GM21390 (cell line): Measurements from ENCODE around the gene ALDH5A1.

Source experiments
- ATAC-seq: cut with Tn5 transposase; IDR thresholded peaks from one replicate; pipeline ENCODE4 v1.9.1; 2021; ENCODE audit not compliant: unreplicated experiment

The ALDH5A1 gene

GRCh38 chr6:24522228-24523176, 27.7 kb downstream of the ALDH5A1 start:
- no peak for ATAC-seq

- no peak for ATAC-seq
Observed at GRCh38 chr6:24524329-24524728, 29.6 kb downstream of the ALDH5A1 start.

DNA sequence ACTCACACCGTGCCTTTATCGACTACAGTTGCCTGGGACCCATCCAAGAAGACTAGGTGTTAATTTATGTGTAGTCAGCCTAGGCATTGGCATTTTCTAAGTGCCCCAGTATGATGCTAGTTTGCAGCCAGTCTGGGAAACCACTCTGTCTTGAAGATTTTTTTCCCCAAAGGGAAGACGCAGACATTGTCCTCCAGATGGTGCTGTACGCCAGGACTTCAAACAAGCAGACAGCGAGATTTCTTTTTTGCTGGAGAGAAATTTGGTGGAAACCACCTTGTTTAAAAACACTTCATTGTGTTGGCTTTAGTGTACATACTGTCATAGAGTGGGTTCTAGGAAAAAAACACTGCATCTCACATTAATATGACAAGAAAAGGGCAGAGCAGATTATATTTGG, 30.0 kb downstream of the ALDH5A1 start:
- ATAC-seq = no peak

GRCh38 chr6:24529985-24530384, 35.2 kb downstream of the ALDH5A1 start:
- no peak for ATAC-seq

GRCh38 chr6:24534329-24534728, 39.6 kb downstream of the ALDH5A1 start:
- ATAC-seq = no peak

- no peak for ATAC-seq
Observed at GRCh38 chr6:24535210-24535609, 40.4 kb downstream of the ALDH5A1 start.

DNA sequence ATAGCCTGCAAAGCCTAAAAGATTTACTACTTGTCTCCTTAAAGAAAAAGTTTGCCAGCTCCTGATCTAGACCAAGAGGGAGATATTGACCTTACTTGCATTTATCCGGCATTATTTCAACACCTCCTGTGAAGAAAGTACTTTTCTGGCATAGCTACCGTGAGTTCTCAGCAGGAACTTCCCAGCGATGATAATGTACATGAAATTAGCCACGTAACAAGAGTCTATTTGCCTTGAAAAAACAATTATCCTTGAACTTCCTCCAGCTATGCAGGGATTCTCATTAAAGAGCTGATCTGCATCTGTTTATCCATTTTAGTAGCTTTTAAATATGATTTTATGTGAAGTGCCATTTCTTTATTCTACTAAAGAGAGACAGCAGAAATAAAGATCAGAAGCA, 41.7 kb downstream of the ALDH5A1 start:
- ATAC-seq = no peak

DNA sequence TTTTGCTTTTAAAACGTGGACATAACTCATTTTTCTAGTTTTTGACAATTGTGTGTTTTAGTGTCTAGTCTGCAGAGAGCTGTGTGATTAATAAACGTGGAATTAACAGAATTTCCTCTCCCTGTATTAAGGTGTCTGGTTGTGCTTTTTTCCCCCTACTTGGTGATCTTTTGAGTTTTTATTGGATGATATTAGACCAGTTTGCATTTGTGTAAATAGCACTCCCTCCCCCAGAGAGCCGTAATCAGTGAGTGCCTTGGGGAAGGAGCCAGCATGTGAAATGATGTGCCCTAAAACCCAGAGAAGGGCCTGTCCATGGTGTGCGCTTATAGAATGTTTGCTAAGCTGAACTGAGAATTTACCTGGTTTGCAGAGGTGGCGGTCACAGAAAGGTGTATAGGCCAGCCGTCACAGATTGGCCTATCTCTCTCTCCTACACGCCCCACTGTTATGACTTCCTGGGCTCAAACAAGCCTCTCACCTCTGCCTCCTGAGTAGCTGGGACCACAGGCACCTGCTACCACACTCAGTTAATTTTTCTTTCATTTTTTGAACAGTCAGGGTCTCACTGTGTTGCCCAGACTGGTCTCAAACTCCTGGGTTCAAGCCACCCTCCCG, 42.4 kb downstream of the ALDH5A1 start:
- no peak for ATAC-seq

- no peak for ATAC-seq
Observed at GRCh38 chr6:24537771-24538385, 43.1 kb downstream of the ALDH5A1 start.

- no peak for ATAC-seq
Observed at GRCh38 chr6:24539416-24539815, 44.6 kb downstream of the ALDH5A1 start.

- no peak for ATAC-seq
Observed at GRCh38 chr6:24540197-24540596, 45.4 kb downstream of the ALDH5A1 start.

DNA sequence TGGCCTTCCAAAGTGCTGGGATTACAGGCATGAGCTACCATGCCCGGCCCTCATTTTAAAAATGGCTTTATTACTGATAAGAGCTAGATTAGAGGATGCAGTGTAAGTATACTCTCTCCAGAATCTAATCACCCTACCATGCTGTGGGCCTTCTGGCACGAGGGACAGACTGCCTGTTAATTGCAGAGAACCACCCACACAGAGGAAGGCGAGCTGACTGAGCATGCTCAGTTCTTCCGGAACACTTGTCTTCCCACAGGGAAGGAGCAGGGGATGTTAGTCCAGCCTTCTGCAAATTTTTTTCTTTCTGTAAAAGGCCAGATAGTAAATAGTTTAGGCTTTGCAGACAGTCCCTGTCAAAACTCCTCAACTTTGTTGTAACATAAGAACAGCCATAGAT, 48.9 kb downstream of the ALDH5A1 start:
- no peak for ATAC-seq

DNA sequence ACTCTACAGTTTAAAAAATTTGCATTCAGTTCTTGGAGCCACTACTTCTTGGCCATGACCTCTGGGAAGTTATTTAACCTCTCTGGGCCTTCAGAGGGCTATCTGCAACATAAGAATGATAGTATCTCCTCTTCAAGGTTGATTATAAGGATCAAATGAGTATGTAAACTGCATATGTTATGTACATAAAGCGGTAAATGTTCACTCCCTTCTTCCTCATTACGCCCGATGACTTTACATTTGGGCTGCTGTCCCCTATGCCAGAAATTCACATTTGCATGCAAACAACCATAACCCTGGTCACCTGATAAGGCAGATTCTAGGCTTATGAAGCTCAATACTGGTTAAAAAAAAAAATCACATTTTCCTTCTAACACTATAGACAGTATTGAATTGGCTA, 50.4 kb downstream of the ALDH5A1 start:
- ATAC-seq = no peak

- no peak for ATAC-seq
Observed at GRCh38 chr6:24545691-24546090, 50.9 kb downstream of the ALDH5A1 start.

DNA sequence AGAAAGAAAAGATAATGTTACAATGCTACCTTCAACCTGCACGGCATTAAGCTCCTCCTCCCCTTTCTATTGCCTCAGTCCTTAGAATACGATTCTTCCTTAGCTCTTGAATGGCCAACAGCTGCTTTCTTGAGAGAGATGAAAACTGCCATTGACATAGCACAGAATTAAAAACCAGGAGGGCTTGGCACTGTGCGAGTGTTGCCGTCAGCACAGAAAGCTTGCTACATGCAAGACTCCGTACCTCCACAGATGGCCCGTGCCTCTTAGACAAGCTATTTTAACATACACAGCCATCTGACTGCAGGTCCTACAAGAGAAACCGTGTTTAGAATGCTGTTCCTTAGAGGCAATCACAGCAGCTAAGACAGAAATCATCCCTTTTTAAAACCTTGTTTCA, 51.7 kb downstream of the ALDH5A1 start:
- no peak for ATAC-seq

- ATAC-seq = no peak
Observed at GRCh38 chr6:24547243-24547642, 52.5 kb downstream of the ALDH5A1 start.

DNA sequence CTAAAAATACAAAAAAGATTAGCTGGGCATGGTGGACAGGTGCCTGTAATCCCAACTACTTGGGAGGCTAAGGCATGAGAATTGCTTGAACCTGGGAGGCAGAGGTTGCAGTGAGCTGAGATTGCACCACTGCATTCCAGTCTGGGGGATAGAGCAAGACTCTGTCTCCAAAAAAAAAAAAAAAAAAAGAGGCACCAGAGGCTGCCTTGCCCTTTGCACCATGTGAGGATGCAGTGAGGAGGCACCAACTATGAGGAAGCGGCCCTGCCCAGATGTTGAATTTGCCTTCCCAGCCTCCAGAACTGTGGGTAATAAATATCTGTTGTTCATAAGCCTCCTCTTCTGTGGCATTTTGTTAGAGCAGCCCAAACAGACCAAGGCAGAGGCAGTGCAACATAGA, 54.4 kb downstream of the ALDH5A1 start:
- ATAC-seq = no peak

- ATAC-seq = no peak
Observed at GRCh38 chr6:24549674-24550353, 55.0 kb downstream of the ALDH5A1 start.

DNA sequence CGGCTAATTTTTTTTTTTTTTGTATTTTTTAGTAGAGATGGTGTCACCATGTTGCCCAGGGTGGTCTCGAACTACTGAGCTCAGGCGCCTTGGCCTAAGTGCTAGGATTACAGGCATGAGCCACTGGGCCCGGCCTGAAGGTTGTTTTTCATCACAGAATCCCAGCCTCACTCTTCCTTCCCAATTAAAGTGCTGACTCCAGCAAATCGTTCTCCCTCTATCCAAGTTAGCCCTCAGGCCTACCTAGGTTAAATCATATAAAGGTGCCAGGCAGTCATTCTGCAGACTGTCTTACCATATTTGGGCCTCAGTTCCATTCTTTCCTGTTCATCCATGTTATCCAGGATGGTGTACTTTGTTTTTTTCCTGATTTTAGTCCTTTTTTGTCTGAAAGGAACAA, 56.4 kb downstream of the ALDH5A1 start:
- ATAC-seq = no peak

DNA sequence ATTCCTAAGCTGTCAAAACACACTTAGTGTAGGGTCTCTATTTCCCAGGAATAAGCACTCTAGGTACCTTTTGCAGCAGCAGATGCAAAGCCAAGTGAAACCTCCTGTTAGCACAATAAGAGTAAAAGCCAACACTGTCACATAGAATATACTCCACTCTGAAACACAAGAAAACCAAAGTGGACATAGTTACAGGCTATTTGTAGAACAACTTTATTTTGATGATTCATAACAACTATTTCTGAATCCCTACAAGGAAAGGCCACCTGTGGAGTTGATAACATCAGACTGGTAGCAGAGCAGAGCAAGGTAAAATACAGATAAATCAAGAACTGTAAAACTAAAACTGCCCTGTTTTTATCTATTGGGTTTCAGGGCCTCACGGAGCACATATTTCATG, 59.7 kb downstream of the ALDH5A1 start:
- no peak for ATAC-seq

DNA sequence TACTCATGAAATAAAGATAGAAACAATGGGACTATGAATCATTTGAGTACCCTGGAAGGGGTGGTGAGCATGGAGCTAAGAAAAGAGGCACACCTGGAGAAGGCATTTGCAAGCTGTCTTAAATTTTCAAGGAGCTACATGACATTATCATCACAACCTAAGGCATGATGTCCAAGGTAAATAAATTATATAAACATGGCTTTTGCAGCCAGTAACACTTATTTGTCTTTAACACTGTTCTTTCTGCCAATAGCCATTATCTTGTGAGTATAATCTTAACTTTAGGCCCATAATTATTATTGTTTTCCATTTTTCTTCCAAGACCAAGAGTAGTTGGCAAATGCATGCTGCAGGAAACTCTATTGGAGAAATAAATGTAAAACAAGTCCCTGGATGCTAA, 63.7 kb downstream of the ALDH5A1 start:
- ATAC-seq = no peak
